ENCODE data around the gene NDE1. TPM values are rescaled to one million over a fixed set of nuclear protein-coding genes. Genes with fewer than 3 reads are reported as not detected.

The NDE1 gene
- total RNA-seq, 1 donor from 2014 or later, result 12.5 TPM

- Histone ChIP-seq H3K36me3 (ENCODE audit: control insufficient read depth in 3 of 3, insufficient read depth in 3 of 3, low read length in 3 of 3) (no peaks in the 10 kb centered on the region), H3K4me1 (ENCODE audit: control insufficient read depth in 3 of 3, insufficient read depth in 3 of 3, low read length in 3 of 3) (peaks cover 3 to 12% (median 3%) of the 10 kb centered on the region in 3 donors), H3K9me3 (ENCODE audit: control insufficient read depth in 3 of 3, low read length in 3 of 3) (no peaks in the 10 kb centered on the region), H3K9ac (ENCODE audit: low read depth in 1 of 3, low read length in 3 of 3) (no peak overlapping the region), H3K27ac (ENCODE audit: low read depth, low read length) (no peak overlapping the region), H3K4me3 (ENCODE audit: low read length in 3 of 3) (no peak overlapping the region), H3K27me3 (ENCODE audit: control insufficient read depth in 3 of 3, insufficient read depth in 3 of 3, low read length in 3 of 3) (no peaks in the 10 kb centered on the region)
Measured at GRCh38 chr16:15769239-15769638, 119.2 kb downstream of the NDE1 start.

GRCh38 chr16:15770107-15770506 is 120.1 kb downstream of the NDE1 start:
- Histone ChIP-seq H3K27me3 (ENCODE audit: control insufficient read depth in 3 of 3, insufficient read depth in 3 of 3, low read length in 3 of 3) (no peaks in the 10 kb centered on the region), H3K4me3 (ENCODE audit: low read length in 3 of 3) (no peak overlapping the region), H3K27ac (ENCODE audit: low read depth, low read length) (no peak overlapping the region), H3K4me1 (ENCODE audit: control insufficient read depth in 3 of 3, insufficient read depth in 3 of 3, low read length in 3 of 3) (peaks cover 3 to 12% (median 3%) of the 10 kb centered on the region in 3 donors), H3K36me3 (ENCODE audit: control insufficient read depth in 3 of 3, insufficient read depth in 3 of 3, low read length in 3 of 3) (no peaks in the 10 kb centered on the region), H3K9me3 (ENCODE audit: control insufficient read depth in 3 of 3, low read length in 3 of 3) (no peaks in the 10 kb centered on the region), H3K9ac (ENCODE audit: low read depth in 1 of 3, low read length in 3 of 3) (no peak overlapping the region)

GRCh38 chr16:15770512-15770911 is 120.5 kb downstream of the NDE1 start:
- Histone ChIP-seq H3K4me3 (ENCODE audit: low read length in 3 of 3) (no peak overlapping the region), H3K9ac (ENCODE audit: low read depth in 1 of 3, low read length in 3 of 3) (no peak overlapping the region), H3K4me1 (ENCODE audit: control insufficient read depth in 3 of 3, insufficient read depth in 3 of 3, low read length in 3 of 3) (peaks cover 3 to 12% (median 3%) of the 10 kb centered on the region in 3 donors), H3K9me3 (ENCODE audit: control insufficient read depth in 3 of 3, low read length in 3 of 3) (no peaks in the 10 kb centered on the region), H3K27ac (ENCODE audit: low read depth, low read length) (no peak overlapping the region), H3K27me3 (ENCODE audit: control insufficient read depth in 3 of 3, insufficient read depth in 3 of 3, low read length in 3 of 3) (no peaks in the 10 kb centered on the region), H3K36me3 (ENCODE audit: control insufficient read depth in 3 of 3, insufficient read depth in 3 of 3, low read length in 3 of 3) (no peaks in the 10 kb centered on the region)

GRCh38 chr16:15771694-15772093 is 121.6 kb downstream of the NDE1 start:
- no peaks in the 10 kb centered on the region for H3K27me3 ChIP-seq (ENCODE audit: control insufficient read depth in 3 of 3, insufficient read depth in 3 of 3, low read length in 3 of 3)
- H3K4me1 ChIP-seq (ENCODE audit: control insufficient read depth in 3 of 3, insufficient read depth in 3 of 3, low read length in 3 of 3), result peaks cover 3 to 12% (median 3%) of the 10 kb centered on the region in 3 donors
- H3K4me3 ChIP-seq (ENCODE audit: low read length in 3 of 3), result no peak overlapping the region
- no peak overlapping the region for H3K9ac ChIP-seq (ENCODE audit: low read depth in 1 of 3, low read length in 3 of 3)
- H3K27ac ChIP-seq (ENCODE audit: low read depth, low read length), result no peak overlapping the region
- H3K9me3 ChIP-seq (ENCODE audit: control insufficient read depth in 3 of 3, low read length in 3 of 3), result no peaks in the 10 kb centered on the region
- H3K36me3 ChIP-seq (ENCODE audit: control insufficient read depth in 3 of 3, insufficient read depth in 3 of 3, low read length in 3 of 3), result no peaks in the 10 kb centered on the region

- no peak overlapping the region for H3K4me3 ChIP-seq (ENCODE audit: low read length in 3 of 3)
- no peaks in the 10 kb centered on the region for H3K36me3 ChIP-seq (ENCODE audit: control insufficient read depth in 3 of 3, insufficient read depth in 3 of 3, low read length in 3 of 3)
- no peak overlapping the region for H3K9ac ChIP-seq (ENCODE audit: low read depth in 1 of 3, low read length in 3 of 3)
- H3K9me3 ChIP-seq (ENCODE audit: control insufficient read depth in 3 of 3, low read length in 3 of 3), result no peaks in the 10 kb centered on the region
- H3K27ac ChIP-seq (ENCODE audit: low read depth, low read length), result no peak overlapping the region
- H3K4me1 ChIP-seq (ENCODE audit: control insufficient read depth in 3 of 3, insufficient read depth in 3 of 3, low read length in 3 of 3), result peaks cover 3 to 12% (median 3%) of the 10 kb centered on the region in 3 donors
- no peaks in the 10 kb centered on the region for H3K27me3 ChIP-seq (ENCODE audit: control insufficient read depth in 3 of 3, insufficient read depth in 3 of 3, low read length in 3 of 3)
Measured at GRCh38 chr16:15772579-15773293, 122.7 kb downstream of the NDE1 start.

GRCh38 chr16:15773968-15774367 is 123.9 kb downstream of the NDE1 start:
- Histone ChIP-seq H3K9me3 (ENCODE audit: control insufficient read depth in 3 of 3, low read length in 3 of 3) (no peaks in the 10 kb centered on the region), H3K27ac (ENCODE audit: low read depth, low read length) (no peak overlapping the region), H3K4me1 (ENCODE audit: control insufficient read depth in 3 of 3, insufficient read depth in 3 of 3, low read length in 3 of 3) (peaks cover 3 to 12% (median 3%) of the 10 kb centered on the region in 3 donors), H3K4me3 (ENCODE audit: low read length in 3 of 3) (no peak overlapping the region), H3K27me3 (ENCODE audit: control insufficient read depth in 3 of 3, insufficient read depth in 3 of 3, low read length in 3 of 3) (no peaks in the 10 kb centered on the region), H3K9ac (ENCODE audit: low read depth in 1 of 3, low read length in 3 of 3) (no peak overlapping the region), H3K36me3 (ENCODE audit: control insufficient read depth in 3 of 3, insufficient read depth in 3 of 3, low read length in 3 of 3) (no peaks in the 10 kb centered on the region)

GRCh38 chr16:15775209-15775608 is 125.2 kb downstream of the NDE1 start:
- H3K9me3 ChIP-seq (ENCODE audit: control insufficient read depth in 3 of 3, low read length in 3 of 3), result no peaks in the 10 kb centered on the region
- no peaks in the 10 kb centered on the region for H3K36me3 ChIP-seq (ENCODE audit: control insufficient read depth in 3 of 3, insufficient read depth in 3 of 3, low read length in 3 of 3)
- H3K9ac ChIP-seq (ENCODE audit: low read depth in 1 of 3, low read length in 3 of 3), result no peak overlapping the region
- H3K27me3 ChIP-seq (ENCODE audit: control insufficient read depth in 3 of 3, insufficient read depth in 3 of 3, low read length in 3 of 3), result no peaks in the 10 kb centered on the region
- H3K4me1 ChIP-seq (ENCODE audit: control insufficient read depth in 3 of 3, insufficient read depth in 3 of 3, low read length in 3 of 3), result peaks cover 3 to 12% (median 3%) of the 10 kb centered on the region in 3 donors
- no peak overlapping the region for H3K27ac ChIP-seq (ENCODE audit: low read depth, low read length)
- no peak overlapping the region for H3K4me3 ChIP-seq (ENCODE audit: low read length in 3 of 3)

- no peak overlapping the region for H3K4me3 ChIP-seq (ENCODE audit: low read length in 3 of 3)
- H3K4me1 ChIP-seq (ENCODE audit: control insufficient read depth in 3 of 3, insufficient read depth in 3 of 3, low read length in 3 of 3), result peaks cover 0 to 8% (median 3%) of the 10 kb centered on the region in 3 donors
- H3K27ac ChIP-seq (ENCODE audit: low read depth, low read length), result no peak overlapping the region
- no peak overlapping the region for H3K9ac ChIP-seq (ENCODE audit: low read depth in 1 of 3, low read length in 3 of 3)
- no peaks in the 10 kb centered on the region for H3K36me3 ChIP-seq (ENCODE audit: control insufficient read depth in 3 of 3, insufficient read depth in 3 of 3, low read length in 3 of 3)
- no peaks in the 10 kb centered on the region for H3K27me3 ChIP-seq (ENCODE audit: control insufficient read depth in 3 of 3, insufficient read depth in 3 of 3, low read length in 3 of 3)
- H3K9me3 ChIP-seq (ENCODE audit: control insufficient read depth in 3 of 3, low read length in 3 of 3), result no peaks in the 10 kb centered on the region
Measured at GRCh38 chr16:15775663-15776304, 125.7 kb downstream of the NDE1 start.

Measured in skeletal muscle tissue (tissue), 4 donors.